HG03575 (cell line): ENCODE measurements around the gene SLC35G6.
A peak's percentile ranks its signal among the peaks of the same experiment; 100 is the strongest.
"Not testable (repeated sequence)": the region's sequence is repeated elsewhere in the genome, so short reads cannot be mapped to it uniquely, and the experiment has no call there.

ENCODE experiments used
- ATAC-seq: cut with Tn5 transposase; IDR thresholded peaks from one replicate; pipeline ENCODE4 v1.9.1; 2021; ENCODE audit not compliant: unreplicated experiment, insufficient number of reproducible peaks, low FRiP score; ENCODE audit errors: extremely low read depth

The SLC35G6 gene

DNA sequence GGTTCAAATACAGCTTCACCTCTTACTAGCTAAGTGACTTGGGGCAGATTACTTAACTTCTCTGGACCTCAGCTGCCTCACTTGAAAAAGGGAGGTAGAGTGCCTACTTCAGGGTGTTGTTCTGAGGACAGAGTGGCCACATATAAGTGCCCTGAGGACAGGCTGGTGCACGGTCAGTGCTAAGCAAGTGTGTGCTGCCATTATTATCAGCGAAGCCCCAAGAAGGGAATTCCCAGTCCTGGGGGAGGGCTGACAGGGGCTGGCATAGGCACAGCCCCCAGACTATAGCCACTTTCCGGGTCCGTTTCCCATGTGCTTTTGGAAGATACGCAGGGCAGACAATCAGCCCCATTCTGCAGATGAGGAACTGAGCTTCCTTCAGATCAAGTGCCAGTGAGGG lies 4.3 kb upstream of the SLC35G6 start:
- no peak for ATAC-seq

DNA sequence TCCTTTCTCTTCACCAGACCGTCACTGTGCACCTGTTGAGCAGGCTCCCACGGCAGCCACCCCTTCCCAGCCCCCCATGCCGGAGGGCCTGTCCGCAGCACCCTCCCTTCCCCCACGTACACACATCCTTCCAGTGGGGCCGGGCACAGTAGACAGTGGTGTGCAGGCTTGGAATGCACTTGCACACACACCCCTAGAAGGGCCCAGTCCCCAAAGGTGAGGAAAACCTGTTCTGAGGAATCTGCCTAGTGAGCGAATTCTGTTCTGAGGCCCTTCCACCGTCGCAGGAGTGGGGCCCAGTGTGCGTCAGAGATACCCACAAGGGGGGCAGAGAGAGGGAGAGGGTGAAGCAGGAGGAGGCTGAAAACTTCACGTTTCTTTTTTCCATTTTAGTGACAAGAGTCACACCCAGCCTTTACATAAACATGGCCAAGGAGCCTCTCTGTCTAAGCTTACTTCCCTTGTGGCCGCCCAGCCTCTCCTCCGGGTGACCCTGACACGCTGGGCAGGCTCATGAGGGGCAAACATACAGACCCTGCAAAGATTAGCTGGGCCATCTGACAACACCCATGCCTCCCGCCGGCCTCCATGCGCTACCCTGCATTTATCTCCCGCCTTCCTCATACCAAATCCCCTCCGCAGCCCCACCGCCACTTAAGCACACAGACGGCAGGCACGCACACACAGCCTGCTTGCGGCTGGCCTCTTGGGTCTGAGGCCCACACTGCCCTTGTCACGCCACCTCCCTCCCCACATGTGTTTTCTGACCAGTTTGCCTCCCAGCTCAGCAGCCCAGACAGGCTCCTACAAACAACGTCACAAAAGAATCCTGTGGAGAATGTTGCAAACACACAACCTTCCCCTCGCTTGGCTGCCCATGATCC lies 3.6 kb upstream of the SLC35G6 start:
- ATAC-seq: no peak

DNA sequence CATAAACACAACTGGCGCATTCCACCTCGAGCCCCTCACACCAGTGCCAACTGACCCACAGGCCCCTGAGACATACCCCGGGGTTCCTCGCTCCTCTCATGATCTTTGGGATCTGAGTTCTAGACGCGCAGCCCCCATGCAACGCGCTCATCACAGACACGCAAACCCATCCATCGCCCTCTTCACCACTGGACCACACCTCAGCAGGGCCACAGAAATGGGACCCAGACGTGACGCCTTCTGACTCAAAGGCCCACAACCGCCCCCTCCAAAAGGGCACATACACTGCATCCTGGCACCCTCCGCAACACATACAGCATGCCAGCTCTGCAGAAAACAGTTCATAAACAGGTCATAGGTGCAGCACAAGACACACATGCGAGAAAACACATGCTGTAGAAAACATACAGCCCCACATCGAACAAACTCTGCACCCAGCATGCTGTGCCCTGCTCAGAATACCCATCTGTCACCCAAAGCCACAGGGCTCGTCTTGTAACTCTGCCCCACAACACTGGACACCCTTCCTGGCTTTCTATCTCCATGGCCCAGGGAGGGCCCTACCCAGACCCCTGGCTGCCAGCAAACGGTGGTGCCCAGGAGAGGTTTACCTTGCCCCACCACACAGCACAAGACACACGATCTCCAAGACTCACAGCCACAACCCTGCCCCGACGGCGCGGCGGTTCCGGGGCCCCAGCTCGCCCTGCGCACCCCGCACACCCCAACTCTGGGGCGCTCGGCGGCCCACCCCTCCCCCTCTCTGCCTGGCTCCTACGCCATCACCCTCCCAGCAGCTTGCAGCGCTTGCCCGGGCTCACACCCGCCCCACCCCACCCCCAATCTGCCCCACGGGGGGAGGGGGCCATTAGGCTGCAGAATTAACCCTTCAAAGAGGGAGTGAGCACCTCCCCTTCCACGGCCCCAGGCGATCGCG lies 2.7 kb upstream of the SLC35G6 start:
- ATAC-seq: no peak

DNA sequence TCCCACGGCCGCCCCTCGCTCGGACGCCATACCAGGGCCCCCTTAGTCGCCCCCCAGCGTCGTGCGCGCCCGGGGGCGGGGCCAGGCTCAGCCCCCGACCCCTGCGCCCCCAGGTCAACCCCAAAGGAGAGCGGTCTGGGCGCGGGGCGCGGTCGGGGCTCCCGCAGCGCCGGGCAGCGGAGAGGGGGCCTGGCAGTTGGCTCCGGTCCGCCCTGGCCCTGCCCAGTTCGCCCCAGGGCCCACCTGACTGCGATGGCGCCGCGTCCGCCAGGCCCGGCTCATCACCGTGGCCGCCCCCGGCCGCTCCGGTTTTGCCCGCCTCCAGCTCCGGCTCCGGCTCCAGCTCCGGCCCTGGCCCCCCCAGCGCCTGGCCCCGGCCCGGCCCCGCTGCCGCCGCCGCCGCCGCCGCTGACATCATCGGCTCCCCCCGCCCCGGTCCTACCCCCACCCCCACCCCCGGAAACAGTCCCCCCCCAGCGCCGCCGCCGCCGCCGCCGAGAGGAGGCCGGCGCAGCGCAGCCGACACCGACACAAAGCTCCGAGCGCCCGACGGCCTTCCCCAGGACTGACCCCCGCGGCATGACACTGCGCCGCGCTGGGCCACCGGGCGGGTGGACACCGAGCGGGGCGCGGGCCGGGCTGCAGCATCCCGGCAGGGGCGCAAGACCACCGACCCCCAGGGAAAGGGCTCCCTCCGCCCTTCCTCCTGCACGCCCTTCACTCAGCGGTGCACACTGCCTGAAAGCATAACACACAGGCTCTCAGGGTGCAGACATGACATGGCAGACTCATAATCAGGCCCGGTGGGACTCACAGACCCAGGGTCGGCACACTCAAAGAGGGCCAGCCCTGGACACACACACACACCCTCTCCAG lies 1.8 kb upstream of the SLC35G6 start, which contains the start of gene ZBTB4:
Gene ZBTB4 (minus strand): TSS at position 419 of the 876 bp plus-strand sequence. CDS start 12,830 bp downstream, outside the sequence.
- ATAC-seq: no peak

DNA sequence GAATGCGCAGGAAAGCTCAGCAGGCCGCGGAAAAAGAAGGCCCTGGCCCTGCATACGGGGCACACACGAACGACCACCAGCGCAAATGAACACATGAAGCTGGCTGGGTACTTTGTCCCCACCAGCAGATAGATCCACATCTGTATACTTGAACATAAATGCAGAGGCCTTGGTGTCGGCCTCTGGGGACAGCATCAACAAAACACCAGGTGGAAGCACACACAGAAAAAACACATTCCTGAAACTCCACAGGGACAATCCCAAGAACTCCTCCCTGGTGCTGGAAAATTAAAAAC lies 1.2 kb upstream of the SLC35G6 start:
- no peak for ATAC-seq

DNA sequence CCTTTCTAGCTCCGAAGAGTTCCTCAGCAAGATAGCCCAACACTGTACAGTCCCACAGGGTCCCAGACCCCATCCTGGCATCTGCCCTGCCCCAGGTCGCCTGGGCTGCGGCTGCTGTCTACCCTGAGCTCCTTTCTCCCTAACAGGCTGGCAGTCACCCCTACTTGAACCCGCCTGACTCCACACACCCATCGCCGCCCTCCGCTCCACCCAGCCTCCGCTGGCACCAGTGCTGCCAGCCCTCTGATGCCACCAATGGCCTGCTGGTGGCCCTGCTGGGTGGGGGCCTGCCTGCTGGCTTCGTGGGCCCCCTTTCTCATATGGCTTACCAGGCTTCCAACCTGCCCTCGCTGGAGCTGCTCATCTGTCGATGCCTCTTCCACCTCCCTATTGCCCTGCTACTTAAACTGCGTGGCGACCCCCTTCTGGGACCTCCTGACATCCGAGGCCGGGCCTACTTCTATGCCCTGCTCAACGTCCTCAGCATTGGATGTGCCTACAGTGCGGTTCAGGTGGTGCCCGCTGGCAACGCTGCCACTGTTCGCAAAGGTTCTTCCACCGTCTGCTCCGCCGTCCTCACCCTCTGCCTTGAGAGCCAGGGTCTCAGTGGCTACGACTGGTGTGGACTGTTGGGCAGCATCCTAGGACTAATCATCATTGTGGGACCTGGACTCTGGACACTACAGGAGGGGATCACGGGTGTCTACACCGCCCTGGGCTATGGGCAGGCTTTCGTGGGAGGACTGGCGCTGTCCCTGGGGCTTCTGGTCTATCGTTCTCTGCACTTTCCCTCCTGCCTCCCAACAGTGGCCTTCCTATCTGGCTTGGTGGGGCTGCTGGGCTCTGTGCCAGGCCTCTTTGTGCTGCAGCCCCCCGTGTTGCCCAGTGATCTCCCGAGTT lies 846 bp downstream of the SLC35G6 start:
- not testable (repeated sequence) for ATAC-seq

DNA sequence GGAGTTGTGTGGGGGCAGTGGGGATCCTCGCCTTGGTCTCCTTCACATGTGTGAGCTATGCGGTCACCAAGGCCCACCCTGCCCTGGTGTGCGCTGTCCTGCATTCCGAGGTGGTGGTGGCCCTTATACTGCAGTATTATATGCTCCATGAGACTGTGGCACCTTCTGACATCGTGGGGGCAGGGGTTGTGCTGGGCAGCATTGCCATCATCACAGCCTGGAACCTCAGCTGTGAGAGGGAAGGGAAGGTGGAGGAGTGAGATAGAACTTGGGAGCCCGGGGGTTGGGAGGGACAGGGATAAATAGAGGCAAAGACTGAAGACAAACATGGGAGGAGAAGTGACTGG lies 1.5 kb downstream of the SLC35G6 start:
- not testable (repeated sequence) for ATAC-seq

DNA sequence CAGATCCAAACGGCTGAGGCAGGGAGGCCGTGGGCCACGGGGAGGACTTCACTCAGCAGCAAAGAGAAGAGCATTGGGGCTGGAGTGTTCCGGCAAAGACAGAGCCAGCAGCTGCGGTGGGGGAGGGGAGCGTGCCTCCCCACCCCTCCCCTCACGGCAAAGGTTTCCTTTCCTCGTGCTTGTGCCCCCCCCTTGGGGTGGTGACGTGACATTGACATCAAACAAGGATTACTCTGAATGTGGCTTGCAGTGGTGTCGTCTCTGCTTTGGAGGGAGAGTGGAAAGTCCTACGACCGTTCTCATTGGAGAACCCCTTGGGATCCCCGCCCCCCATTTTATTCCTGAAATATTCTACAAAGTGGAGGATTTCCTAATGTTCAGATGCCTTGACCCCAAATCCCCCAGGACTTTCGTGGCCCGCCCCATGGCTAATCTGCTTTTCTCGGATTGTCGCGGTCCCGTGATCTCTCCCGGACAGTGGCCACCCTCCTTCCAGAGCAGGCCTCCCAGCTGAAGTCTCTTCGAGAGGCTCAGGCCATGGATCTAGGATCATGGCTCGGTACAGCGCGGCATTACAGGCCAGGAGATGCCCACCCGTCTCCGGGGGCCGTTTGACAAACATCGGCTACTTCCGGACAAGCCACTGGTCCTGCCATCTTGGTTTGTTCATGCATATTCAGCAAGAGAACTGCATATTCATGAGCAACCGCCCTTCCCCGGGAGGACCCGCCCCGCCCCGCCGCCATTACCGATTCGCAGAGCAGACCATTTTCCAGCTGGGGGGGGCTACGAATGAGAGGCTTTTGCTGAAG lies 2.2 kb downstream of the SLC35G6 start:
- ATAC-seq: no peak

DNA sequence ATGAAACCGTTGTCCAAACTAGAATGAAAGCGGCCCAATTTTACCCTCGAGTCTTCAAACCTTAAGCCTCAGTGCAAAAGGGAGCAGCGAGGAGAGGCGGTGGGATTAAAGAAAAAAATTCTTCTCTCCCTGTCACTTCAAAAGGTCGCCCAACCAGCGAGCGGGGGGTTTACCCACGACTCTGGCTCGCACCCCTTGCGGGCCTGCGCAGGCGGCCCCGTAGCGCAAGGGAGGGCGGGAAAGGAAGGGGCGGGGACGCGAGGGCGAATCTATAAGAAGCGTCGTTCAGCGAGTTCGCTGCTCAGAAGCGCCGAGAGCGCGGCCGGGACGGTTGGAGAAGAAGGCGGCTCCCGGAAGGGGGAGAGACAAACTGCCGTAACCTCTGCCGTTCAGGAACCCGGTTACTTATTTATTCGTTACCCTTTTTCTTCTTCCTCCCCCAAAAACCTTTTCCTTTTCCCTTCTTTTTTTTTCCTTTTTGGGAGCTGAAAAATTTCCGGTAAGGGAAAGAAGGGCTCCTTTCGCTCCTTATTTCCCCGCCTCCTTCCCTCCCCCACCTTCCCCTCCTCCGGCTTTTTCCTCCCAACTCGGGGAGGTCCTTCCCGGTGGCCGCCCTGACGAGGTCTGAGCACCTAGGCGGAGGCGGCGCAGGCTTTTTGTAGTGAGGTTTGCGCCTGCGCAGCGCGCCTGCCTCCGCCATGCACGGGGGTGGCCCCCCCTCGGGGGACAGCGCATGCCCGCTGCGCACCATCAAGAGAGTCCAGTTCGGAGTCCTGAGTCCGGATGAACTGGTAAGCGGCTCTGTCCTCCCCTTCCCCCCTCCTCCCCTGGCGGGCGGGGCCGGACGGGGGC lies 3.0 kb downstream of the SLC35G6 start, which contains the start of gene POLR2A:
Gene POLR2A (plus strand): TSS at position 300 of the 852 bp plus-strand sequence.
- ATAC-seq: peak; percentile 33

DNA sequence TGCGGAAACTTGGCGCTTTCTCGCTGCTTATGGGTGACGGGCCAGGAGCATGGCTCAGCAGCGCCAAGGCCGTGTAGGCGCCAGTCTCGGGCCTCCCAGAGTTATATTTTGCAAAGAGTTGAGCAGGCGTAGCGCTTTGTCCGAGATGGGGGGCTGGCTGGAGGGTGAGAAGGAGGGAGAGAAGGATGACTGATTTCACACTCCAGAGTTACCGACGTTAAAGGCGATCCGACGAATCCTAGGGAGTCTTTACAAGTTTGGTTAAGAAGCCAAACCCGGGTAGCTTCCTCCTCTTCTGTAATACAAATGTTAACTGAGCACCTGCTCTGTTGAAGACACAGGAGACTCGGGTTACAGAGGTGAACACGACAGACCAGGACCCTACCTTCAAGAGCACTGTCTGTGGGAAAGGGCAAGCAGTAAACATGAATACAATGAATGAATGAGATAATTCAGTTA lies 3.7 kb downstream of the SLC35G6 start:
- no peak for ATAC-seq

DNA sequence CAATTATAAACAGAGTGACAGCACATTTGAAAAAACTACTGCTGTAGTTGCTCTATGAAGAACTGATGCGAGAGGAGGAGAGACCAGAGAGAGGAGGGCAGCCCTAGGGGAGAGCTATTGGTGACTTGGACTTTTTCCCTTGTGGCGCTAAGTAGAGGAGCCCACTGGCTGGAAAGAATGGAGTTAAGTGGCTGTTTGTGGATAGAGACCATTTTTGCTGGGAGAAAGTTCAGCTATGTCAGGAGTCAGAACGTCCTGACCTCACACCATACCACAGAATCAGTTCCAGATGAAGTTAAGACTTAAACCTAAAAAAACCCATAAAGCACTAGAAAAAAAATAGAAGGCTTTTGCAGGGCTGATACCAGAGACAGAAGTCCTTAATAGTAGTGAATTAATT lies 4.9 kb downstream of the SLC35G6 start:
- ATAC-seq: no peak

DNA sequence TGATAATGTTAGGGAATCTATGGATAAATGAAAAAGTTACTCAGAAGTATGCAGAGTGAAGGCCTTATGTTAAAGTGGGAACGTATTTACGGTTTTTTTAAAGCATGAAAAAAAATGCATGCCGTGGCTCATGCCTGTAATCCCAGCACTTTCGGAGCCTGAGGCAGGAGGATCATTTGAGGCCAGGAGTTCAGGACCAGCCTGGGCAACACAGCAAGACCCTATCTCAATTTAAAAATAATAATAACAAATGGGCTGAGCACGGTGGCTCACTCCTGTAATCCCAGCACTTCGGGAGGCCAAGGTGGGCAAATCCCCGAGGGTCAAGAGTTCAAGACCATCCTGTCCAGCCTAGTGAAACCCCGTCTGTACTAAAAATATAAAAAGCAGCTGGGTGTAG lies 8.9 kb downstream of the SLC35G6 start:
- ATAC-seq: no peak

DNA sequence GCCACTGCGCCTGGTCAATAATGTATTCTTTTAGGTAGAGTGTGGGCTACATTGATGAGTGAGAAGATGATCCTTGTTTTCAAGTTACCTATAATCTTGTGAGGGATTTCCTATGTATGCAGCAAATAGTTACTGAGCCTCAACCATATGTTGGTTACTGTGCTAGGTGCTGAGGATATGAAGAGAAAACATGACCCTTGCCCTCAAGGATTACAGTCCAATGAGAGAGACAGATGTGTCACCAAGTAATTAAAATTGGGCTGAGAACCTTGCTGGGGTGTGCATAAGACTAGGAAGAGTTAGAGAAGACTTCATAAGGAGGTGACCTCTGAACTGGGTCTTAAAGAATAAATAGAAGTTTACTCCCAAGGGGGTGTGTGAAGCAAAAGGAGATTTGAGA lies 10.3 kb downstream of the SLC35G6 start:
- ATAC-seq: no peak

DNA sequence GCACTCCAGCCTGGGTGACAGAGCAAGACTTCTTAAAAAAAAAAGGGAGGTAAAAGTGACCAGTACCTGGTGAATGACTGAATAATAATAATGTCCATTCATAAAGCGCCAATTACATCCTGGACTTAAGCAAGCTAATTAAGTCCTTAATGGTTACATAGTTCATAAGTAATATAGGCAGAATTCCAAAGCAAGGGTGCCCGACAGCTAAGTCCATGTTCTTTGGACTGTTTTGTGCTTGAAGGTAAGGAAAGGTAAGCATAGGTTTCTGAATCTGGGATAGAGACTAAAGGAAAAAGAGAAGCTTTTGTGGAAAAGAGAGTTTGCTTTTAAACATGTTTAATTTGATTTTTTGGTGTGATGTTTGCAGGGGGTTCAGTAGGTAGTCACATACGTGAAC lies 12.7 kb downstream of the SLC35G6 start:
- no peak for ATAC-seq

DNA sequence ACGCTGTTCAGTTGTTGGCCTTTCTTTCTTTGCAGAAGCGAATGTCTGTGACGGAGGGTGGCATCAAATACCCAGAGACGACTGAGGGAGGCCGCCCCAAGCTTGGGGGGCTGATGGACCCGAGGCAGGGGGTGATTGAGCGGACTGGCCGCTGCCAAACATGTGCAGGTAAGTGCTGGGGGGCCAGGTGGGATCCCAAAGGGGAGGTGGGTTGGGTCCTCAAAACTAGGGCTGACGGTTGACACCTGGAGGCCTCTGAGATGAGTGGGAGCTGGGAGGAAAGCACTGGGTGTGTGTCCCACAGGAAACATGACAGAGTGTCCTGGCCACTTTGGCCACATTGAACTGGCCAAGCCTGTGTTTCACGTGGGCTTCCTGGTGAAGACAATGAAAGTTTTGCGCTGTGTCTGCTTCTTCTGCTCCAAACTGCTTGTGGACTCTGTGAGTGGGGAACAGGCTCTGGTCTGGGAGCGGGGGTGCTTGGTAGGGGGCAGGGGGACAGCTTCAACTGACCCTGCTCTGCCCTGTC lies 14.7 kb downstream of the SLC35G6 start:
- no peak for ATAC-seq

DNA sequence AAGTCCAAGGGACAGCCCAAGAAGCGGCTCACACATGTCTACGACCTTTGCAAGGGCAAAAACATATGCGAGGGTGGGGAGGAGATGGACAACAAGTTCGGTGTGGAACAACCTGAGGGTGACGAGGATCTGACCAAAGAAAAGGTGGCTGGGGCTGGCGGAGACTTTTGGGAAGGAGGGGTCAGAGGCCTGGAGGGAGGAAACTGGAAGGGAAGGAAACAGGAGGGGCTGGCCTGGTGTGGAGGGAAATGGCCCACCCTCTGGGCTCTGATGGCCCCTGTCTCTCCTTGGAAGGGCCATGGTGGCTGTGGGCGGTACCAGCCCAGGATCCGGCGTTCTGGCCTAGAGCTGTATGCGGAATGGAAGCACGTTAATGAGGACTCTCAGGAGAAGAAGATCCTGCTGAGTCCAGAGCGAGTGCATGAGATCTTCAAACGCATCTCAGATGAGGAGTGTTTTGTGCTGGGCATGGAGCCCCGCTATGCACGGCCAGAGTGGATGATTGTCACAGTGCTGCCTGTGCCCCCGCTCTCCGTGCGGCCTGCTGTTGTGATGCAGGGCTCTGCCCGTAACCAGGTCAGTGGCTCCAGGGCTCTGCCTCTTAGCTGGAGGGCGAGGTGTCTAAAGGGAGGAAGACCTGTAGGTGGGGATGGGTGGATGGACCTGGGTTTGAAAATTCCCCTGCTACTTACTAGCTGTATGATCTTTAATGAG lies 15.4 kb downstream of the SLC35G6 start:
- no peak for ATAC-seq
